NCI-H2171 treated with DMSO at 0.1 percent for 48 hours (cell line): Measurements from ENCODE around the gene VAMP2.

Experiments used
- DNase-seq: peaks from one replicate; lab custom pipeline; 2025; lab: John Stamatoyannopoulos, UW

VAMP2 gene

DNA sequence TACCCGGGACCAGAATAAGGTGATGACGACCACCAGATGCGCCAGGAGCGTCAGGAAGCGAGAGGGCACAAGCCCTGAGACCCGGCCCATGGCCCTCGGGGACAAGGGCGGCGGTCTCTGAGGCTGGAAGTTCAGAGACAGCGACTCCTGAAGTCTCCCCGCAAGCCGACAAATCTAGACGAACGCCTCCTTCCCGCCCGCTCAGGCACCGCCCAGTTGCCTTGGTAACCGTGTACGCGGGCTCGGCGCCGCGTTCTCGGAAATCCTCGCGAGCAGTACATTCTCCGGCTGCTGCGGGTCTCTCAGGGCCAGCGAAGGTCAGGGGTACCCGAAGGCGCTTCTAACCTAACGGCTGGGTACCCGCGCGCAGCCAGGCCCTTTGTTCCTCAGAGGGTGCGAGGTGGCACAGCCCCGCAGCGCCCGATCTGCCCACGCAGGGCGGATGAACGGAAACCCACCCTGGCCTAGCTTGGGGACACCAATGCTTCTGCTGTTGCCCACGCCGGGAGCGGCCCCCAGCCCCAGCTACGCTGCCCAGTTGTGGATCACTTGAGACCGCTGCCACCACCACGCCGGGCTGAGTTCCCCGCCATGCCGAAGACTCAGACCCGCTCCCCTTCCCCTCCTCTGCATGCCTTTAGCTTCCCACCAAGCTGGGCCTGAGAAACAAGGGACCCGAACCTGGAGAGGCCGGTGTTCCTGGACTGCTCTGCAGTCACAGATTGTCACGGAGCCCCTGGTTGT, 13.6 kb upstream of the VAMP2 start, which contains the start of gene TMEM107:
TSS of gene TMEM107 (minus strand) at position 184 of the 744 bp plus-strand sequence. CDS start at position 90, 94 bp downstream.
- DNase-seq = peak; percentile 88

DNA sequence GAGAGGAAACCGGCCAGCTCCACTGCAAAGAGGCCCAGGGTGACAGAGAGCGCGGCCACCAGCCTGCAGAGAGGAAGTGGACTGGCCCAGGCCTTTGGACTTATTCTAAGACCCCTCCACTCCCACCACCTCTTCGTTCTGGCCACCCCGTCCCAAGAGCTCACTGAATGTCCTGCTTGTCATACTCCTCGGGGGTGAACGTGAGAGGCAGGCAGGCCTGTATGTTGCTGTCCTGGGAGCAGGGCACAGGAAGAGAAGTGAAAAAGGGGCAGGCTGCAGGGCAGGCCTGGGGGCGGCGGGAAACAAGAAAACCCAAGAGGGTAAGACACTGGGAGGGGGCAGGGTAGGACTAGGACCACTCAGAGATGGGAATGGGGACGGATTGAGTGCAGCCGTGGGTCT, 13.0 kb upstream of the VAMP2 start:
- no peak for DNase-seq

DNA sequence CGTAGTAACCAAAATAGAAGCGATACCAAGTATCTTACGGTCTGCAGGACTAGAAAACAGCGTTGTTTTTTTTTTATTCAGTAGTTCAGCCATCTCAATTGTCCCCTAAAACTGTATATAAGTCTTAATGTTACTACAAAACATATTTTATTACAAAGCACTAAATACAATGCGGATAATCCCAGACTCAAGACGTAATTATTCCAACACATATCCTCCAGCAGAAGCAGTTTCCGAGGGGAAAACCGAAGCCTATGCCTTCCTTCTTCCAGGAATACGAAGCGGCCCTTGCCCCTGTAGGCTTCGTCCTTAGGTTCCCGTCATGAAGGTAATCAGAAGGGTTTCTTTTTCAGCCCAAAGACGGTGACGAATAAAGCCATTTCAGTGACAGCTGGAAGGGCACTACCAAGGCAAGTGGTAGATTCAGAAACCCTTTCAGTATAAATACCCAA, 11.1 kb upstream of the VAMP2 start:
- DNase-seq = no peak

DNA sequence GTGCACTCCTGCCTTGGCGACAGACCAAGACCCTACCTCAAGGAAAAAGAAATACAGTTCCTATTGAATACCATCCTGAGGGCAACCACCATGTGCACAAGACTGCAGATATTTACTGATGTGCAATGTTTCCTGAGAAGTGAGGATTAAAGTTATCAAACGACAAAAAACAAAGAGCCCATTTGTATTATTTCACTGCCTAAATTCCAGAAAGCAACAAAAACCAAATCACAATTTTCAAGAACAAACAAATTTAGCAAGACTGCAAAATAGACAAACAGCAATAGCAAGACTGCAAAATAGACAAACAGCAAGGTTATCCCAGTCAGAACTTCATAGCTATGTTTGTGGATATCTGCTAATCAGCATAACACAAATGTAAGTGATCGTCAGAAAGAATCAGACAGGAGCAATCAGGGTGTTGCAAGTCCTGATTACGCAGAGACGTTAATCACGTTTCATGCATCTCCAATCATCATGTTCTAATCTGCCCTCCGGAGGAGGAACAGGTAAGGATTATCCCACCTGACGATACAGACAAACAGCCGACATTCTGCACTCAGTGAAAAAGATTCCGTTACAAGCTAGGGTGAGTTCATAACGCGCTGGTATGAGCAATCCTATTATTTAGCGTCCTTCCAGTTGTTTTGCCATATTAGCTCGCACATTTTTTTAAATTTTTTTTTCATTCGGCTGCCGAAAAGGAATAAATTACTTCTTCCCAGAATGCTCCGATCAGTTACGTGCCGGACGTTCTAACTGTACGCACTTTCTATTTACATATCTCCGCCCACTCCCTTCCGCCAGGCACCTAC, 10.5 kb upstream of the VAMP2 start:
- peak; percentile 97 for DNase-seq

DNA sequence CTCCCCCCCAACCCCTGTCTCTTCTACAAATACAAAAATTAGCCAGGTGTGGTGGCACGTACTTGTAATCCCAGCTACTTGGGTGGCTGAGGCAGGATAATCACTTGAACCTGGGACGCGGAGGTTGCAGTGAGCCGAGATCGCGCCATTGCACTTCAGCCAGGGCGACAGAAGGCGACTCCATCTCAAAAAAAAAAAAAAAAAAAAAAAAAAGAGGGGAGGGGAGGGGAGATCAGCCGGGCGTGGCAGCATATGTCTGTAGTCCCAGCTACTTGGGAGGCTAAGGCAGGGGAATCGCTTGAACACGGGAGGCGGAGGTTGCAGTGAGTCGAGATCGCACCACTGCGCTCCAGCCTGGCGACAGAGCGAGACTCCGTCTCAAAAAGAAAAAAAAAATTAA, 7.4 kb upstream of the VAMP2 start:
- DNase-seq = peak; percentile 83

DNA sequence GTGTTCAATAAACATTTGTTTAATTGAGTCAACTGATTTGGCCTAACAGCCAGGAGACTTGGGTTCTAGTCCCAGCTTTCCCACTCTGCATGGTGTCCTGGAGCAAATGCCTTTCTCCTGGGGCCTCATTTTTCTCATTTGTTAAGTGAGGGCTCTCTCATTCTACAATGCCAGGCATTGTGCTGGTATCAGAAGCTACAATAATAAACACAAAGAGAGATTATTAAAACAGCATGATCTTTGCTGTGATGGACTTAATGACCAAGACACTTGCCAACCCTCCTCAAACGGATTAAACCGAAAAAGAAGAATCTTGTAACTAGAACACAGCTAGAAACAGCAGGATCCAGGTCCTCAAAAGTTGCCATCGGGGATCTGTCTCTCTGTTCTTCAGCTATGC, 4.8 kb upstream of the VAMP2 start:
- no peak for DNase-seq

DNA sequence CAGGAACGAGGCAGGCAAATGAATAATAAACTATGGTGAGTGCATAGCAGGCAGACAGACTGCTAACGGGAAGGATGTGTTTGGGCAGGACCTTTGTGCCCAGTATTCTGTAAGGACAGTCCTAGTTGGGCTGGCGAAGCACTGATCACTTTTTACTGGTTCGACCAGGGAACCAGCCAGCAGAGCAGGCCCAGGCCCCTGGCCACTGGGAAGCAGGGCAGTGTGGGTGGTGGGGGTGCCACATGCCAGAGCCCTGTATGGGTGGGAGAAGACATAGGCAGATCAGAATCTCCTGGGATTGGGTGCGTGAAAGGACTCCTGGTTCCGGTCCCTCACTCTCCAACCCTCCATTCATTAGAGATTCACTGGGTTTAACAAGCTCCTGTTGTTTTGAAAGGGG, 4.0 kb upstream of the VAMP2 start:
- no peak for DNase-seq

DNA sequence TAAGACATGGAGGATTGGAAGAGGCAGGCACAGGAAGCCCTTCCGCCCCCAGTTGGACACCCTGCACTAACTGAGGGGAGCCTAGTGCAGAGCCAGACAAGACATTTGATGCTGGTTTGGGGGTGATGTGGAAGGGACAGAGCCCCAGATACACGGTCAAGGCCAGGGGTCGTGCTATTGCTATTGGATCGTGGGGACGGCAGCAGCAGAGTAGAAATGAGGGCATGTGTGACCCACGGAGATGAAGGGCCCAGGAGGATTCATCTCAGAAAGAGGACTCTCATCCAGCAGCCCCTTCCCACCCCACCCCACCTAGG, 2.0 kb upstream of the VAMP2 start:
- DNase-seq = no peak

DNA sequence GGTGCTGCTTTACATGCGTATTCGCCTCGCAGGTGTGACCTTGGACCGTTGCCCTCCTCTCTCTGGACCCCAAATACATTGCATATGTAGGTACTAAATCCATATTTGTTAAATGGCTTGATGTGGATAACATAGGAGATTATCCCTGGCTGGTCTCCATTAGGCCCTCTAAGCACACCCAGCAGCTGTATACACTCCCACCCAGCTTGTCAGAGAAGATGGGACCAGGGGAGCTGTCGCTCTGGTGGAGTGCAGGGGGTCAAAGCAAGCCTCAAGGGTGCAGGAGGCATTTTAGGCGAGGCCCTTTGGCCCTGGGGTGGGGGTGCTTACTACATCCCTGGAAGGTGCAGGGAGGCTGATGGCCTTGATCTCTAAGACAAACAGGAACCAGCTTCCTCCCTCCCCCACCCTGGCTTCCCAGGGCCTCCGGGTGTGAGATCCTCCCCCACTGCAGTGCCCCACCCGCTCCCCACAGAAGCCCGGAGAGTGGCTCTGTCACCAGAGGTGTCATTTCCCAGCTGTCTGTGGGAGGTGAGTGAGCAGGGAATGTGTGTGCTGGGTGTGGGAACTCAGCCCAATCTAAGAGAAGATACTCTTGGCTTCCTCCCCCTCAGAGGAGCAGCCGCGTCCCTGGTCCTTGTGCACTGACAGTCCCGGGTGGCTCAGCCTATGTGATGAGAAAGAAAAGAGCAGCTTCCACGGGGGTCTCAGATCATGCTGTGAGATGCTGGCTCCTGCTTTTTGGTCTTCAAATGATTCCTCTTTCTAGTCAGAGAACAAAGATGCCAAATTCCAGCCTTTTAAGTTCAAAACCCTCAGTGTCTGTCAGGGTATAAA, 1.4 kb upstream of the VAMP2 start:
- no peak for DNase-seq

DNA sequence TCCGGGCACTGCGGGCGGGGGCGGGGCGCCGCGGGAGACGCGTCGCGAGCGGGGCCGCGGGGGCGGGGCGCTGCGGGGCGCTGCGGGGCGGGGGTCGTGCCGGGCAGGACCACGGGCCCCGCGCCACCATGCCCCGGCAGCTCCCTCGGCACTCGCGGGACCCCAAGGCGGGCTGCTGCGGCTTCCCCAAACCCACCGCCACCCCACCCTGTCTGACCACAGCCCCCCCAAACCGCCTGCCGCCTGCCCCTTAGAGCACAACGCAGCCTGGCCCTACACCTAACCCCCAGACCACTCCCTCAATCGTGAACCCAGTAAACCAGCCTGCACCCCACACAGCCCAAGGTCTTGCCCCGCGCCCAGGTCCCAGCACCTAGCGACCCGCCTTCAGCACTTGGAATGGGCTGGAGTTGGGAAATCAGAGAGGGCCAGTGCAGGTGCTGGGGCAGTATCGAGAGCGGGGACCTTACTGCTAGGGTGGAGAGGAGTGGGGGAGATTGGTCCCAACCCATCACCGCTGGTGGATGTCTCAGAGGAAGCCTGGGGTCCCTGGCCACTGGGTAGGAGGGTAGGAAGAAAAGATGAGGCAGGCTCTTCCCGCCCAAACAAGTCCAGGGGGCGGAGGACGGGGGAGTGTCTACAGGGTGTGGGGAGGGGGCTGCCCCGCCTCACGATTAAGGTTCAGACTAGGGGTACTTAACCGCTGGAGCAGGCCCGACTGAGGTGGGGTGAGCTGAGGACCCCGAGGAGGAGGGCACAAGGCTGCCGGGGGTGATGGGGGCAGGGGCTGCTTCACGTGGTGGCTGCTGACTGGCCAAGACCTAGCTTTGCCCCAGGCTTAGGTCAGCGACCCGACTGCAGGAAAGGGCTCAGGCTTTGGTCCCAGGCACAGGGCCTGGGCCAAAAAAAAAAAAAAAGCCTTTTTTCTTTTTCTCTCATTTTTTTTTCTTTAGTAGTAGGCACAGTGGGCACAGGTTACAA, 539 bp upstream of the VAMP2 start:
- no peak for DNase-seq

DNA sequence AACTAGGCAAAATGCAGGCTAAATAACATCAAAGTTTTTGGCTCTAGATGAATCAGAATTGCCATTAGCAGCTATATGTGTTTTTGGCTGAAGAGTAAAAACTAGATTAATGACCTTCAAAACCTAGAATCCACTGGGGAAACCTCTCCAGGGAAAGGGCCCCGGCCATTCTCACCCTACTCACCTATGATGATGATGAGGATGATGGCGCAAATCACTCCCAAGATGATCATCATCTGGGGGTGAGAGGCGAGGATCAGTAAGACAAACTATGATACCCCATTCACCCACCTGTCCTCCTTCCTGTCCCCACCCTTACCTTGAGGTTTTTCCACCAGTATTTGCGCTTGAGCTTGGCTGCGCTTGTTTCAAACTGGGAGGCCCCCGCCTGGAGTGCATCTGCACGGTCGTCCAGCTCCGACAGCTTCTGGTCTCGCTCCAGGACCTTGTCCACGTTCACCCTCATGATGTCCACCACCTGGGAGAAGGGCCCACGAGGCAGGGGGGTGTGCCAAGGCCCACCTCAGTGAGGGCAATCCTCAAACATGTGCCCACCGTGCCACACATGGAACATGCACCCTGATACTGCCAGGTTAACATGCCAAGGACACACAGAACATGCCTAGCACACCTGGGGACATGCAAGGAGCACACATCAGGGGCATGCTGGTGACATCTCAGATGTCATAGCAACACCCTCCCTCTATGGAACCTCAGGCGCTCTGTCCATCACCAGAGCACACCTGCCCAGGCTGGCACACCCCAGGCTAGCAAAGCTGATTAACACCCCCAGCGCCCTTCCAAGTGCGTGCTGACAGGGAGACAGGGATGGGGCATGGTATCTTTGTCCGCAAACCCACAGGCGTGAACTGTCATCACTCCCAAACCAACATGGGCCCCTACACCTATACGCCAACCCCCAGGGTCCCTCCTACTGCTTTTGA, 1.2 kb downstream of the VAMP2 start:
- DNase-seq = no peak

DNA sequence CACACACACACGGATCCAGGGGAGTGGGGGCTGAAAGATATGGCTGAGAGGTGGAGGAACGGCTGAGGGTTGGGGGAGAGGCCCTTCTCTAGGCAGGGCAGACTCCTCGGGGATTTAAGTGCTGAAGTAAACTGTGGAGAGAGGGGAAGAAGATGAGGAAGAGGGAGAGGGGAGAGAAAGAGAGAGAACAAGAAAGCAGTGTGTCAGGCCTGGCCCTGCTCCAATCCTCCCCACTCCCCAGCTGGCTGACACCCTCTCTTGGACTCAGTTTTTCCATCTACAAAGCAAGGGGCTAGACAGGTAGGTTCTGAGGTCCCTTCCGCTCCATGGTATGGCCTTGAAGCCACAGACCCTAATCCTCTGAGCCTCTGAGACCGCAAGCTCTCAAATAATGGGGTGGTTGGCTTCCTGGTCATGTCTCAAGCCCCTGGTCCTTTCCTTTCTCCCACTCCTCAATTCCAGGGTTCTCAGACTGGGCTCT, 2.0 kb downstream of the VAMP2 start:
- DNase-seq = no peak

DNA sequence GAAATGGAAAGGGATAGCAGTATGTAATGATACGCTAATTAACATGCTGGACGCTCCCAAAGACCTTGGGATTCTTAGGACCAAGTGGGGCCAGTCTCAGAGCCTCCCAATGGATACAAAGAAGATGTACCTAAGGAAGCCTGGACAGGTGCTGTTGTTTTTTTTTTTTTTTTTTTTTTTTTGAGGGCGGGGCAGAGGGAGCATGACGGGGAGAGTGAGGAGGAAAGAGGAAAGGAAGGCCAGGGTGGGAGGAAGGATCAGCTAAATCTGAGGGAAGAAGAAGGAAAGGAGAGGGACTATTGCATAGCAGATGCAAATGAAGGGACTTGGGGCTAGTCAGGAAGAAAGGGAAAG, 2.5 kb downstream of the VAMP2 start:
- no peak for DNase-seq

DNA sequence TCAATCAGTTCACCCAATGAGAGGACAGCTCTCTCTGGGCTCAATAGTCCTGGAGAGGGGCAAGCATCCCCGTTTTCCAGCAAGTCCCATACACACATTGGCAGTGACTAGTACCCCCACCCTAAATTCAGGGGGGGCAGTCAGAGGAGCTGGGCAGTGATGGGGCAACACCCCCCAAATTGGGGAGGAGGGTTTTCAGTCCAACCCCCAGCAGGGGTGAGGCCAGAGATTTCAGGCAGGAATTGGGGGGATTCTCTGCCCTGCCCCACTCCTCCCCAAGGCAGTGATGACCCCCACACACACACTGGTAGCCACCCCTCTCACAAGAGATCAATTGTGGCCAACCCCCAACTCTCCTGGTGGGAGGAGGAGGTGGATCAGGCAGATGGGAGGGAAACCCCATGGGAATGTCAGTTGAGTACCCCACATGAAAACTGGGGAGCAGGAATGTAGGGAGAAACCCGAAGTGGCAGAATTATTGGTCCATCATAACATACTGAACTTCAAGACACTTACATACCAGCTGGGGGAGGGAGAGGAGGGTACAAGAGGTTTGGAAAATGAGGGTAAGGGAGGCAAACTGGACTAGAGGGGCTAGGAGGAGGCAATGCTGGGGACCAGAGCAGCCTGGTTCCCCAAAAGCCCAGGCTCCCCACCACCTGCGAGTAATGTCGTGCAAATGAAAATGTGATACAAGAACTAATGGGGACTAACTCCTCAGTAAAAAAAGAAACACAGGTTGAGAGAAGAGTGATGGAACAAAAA, 3.1 kb downstream of the VAMP2 start:
- no peak for DNase-seq

DNA sequence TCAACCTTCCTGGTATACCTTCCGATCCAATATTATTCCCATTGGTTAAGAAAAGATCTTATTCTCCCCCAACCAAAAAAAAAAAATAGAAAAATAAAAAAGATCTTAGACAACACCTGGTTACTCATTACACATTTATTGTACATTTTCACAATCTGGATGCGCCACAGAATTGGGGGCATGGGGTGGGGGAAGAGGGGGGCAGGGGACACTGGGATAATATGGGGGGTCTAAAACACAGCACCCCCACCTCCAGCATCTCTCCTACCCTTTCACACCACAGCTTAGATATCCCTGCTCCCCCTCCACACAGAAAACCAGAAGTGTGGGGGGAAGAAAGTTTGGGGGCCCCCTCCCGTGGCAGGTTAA, 3.7 kb downstream of the VAMP2 start:
- DNase-seq = no peak

DNA sequence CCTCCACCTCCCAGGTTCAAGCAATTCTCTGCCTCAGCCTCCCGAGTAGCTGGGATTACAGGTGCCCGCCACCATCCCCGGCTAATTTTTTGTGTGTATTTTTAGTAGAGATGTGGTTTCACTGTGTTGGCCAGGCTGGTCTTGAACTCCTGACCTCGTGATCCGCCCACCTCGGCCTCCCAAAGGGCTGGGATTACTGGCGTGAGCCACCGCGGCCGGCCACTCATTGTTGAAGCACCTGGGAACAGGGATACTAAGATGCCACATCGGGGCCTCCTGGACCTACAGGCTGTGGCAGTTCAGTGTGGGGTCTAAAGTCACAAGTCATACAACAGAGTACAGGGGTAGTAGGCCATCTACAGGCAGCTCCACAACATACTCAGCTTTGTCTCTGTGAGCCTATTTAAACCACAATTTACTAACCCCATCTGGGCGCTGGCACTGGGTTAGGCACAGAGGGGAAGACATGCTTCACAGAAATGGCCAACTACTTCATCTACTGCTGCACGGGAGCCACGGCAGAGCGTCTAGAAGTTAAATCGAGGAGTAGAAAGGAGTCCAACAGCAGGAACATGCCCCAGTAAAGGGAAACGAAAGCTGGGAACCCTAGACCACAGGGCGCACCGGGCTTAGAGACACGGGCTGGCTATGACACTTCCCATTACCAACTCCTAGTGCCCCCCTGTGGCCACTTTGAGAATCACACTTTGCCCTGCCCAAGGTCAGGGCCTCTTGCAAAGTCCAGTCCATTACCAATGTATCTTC, 4.3 kb downstream of the VAMP2 start:
- DNase-seq = peak; percentile 52

DNA sequence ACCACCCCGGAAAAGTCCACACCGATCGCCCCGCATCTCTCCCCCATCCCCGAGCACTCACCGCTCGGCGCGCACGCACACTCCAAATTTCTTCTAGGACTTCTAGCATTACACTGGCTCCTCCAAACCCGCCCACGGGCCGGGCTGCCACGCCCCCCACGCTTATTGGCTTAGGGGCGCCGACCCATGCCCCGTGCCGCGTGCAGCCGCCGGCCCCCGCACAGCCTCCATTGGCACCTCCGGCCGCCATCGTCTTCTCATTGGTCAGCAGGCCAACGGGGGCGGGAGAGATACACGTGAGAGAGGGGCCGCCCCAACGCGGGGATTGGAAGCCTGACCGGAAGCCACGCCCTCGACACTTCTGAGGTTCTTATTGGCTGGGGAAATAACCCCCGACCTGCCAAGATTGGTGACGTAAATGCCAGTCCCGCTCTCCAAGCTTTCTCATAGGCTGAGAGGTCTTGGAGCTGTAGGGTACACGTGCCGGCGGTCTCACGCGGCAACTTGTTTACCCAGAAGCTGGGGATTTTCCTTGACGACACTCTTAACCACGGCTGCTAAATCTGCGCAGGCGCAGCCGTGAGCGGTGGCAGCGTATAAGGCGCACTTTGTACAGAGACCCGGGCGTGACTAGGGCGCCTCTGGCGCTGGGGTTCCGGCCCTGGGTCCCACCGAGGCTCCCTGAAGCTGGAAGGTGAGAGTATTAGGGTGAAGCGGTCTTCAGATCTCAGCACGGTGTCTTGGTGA, 6.3 kb downstream of the VAMP2 start:
- peak; percentile 100 for DNase-seq

DNA sequence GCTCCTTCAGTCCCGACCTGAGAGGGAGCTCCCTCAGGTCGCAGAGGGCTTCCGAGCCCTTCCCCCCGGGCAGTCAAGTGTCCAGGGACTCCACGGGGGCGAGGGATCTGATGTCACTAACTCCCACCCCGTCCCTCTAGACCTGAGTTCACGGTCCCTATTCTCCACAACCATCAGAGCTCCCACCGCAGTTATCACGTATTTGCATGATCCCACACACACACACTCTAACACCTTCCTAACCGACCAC, 6.8 kb downstream of the VAMP2 start:
- no peak for DNase-seq
